HAP-1 (cell line): ENCODE data around the gene WNT11.

Experiments
- DNase-seq, 2 experiments: peaks; one replicate each; pipeline ENCODE4 v3.0.0-alpha.2; 2016 to 2020; ENCODE audit warnings: low spot score in 2 of 2
- H3K27me3 ChIP-seq: fragments of 250-450 bp; sonication (Bioruptor Pico); 2 replicates; pipeline ENCODE4 v1.5.1; 2020; ENCODE audit warnings: low read depth, mild to moderate bottlenecking, moderate library complexity
- H3K36me3 ChIP-seq: fragments of 250-450 bp; sonication (Bioruptor Pico); replicated peaks from 2 replicates; pipeline ENCODE4 v1.5.1; 2020; ENCODE audit warnings: mild to moderate bottlenecking
- H3K4me1 ChIP-seq: fragments of 250-450 bp; sonication (Bioruptor Pico); 2 replicates; pipeline ENCODE4 v1.5.1; 2020; ENCODE audit warnings: mild to moderate bottlenecking
- H3K4me3 ChIP-seq: fragments of 250-450 bp; sonication (Bioruptor Pico); 2 replicates; pipeline ENCODE4 v1.5.1; 2020; ENCODE audit warnings: mild to moderate bottlenecking, moderate library complexity
- H3K9me3 ChIP-seq: fragments of 250-450 bp; sonication (Bioruptor Pico); 2 replicates; pipeline ENCODE4 v1.5.1; 2020; ENCODE audit warnings: mild to moderate bottlenecking, moderate library complexity
- in situ Hi-C: fragments of 300-500 bp; cut with MboI; formaldehyde crosslinking; loops from 3 replicates; pipeline ENCODE4 v1.14.3; 2020; ENCODE audit warnings: low sequenced_read_pairs, inconsistent platforms, mixed read lengths

WNT11 gene

DNA sequence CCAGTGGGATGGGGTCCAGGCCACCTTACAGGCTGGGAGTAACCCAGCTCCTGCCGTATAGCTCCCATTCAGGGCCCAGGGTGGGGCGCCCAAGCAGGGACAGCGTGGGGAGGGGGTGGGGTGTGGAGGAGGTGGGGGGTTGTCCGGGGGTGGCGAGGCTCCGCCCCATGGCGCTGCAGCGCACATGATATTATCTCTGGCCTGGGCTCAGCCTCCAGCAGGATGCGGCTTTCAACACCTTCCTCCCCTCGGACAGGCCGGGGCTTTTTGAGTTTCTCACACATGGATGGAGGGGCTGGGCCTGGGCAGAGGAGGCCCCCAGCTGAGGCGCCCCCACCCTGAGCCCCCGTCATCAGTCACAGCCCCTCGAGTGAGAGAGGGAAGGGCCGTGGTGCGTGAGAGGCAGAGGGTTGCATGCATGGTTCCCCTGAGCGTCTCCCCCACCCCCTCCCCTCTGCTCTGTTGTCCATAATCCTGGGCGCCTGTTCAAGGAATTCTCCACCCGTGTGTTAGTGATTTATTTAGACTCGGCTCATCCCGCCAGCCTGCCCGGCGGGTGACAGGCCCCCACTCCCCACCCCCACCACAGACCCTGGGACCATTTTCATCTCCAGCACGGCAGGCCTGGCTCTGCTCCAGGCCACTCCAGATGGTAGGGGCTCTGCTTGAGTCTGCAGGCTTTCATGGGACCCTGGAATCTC, 44.9 kb downstream of the WNT11 start:
- no peaks in the 10 kb centered on the region for H3K4me1 ChIP-seq
- in situ Hi-C loops = no loop called here

DNA sequence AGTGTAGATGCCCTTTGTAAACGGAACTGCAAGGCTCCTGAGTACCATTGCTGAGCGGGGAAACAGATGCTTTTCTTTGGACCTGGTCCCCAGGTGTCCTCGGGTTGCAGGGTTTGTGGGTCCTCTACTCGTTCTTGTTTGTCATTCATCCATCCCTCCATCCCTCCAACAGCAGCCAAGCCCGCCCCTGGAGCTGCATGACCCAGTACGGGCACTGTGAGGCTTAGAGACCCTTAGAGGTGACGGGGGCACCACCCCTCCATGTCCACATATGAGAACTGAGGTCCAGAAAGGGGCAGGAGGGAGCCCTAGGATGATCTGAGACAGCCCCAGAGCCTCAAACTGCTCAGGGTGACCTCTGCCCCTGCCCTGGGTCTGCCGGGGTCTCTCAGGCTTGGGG, 45.4 kb downstream of the WNT11 start:
- Histone ChIP-seq H3K4me3 (no peak overlapping the region), H3K9me3 (no peaks in the 10 kb centered on the region), H3K4me1 (no peaks in the 10 kb centered on the region), H3K27me3 (no peaks in the 10 kb centered on the region), H3K36me3 (no peaks in the 10 kb centered on the region)
- DNase-seq = no peak
- in situ Hi-C loops = no loop called here

More for the DNA sequence above, 44.9 kb downstream of the WNT11 start:
- H3K4me3 ChIP-seq = no peak overlapping the region
- no peaks in the 10 kb centered on the region for H3K9me3 ChIP-seq
- no peaks in the 10 kb centered on the region for H3K36me3 ChIP-seq
- H3K27me3 ChIP-seq = peaks cover 2% of the 10 kb centered on the region; the same call in 1 of the 2 replicates
- DNase-seq = no peak

DNA sequence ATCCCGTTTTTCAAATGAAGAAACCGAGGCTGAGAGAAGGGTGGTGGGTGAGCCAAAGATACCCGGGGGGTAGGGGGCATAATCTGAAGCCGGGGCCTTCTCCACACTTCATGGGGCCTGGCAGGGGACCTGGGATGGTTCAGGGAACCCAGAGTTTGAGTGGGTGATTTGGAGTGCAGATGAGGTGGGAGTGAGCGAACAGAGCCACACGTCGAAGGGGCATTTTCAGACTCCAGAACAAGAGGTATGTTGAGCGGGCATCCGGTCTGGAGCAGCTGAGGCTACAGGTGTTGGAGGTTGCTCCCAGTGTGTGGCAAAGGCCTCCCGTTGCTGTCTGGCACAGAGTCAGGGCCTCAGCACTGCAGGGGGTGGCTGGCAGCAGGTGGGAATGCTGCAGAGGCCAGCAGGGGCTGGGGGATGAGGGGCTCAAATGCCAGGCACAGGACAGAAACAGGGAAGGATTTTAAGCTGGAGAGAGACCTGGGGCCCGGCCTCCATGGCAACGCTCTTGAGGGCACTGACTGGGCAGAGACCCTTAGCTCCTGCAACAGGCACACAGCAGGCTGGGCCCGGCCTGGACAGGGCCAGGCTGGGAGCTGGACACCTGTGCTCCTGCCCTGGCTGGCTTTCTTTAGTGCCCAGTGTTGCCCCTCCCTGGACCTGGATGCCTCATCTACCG, 46.2 kb downstream of the WNT11 start:
- DNase-seq = no peak
- Histone ChIP-seq H3K9me3 (no peaks in the 10 kb centered on the region), H3K27me3 (no peaks in the 10 kb centered on the region), H3K4me1 (no peaks in the 10 kb centered on the region), H3K36me3 (no peaks in the 10 kb centered on the region), H3K4me3 (no peak overlapping the region)
- in situ Hi-C loops = no loop called here

DNA sequence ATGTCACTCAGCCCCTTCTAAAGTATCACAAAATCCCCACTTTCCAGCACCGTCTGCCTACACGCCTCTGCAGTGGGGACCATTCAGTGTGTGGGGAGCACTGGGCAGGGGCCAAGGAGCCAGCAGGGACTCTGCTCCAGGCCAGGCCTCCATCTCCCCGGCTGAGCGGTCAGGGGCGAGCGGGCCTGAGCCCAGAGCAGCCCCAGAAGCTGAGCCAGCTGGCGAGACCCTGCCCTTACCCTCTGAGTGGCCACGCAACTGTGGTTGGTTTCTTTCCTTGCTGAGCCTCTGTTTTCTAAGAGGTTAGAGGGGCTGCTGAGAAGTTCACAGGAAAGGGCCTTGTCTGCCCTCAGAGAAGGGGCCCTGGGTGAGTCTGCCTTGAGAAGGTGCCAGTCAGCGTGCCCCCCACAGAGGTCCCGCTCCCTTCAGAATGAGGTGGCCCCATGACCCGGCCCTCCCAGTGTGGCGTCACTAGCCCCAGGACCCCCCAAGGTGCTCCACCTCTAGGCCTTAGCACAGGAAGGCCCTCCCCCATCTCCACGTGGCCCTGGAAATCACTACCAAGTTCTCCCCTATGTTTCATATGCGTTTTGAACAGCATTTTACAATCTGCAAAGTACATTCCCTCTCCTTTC, 46.9 kb downstream of the WNT11 start:
- no peaks in the 10 kb centered on the region for H3K9me3 ChIP-seq
- no peak for DNase-seq
- in situ Hi-C loops = no loop called here
- H3K4me1 ChIP-seq = no peaks in the 10 kb centered on the region
- H3K36me3 ChIP-seq = no peaks in the 10 kb centered on the region
- no peak overlapping the region for H3K4me3 ChIP-seq
- no peaks in the 10 kb centered on the region for H3K27me3 ChIP-seq

DNA sequence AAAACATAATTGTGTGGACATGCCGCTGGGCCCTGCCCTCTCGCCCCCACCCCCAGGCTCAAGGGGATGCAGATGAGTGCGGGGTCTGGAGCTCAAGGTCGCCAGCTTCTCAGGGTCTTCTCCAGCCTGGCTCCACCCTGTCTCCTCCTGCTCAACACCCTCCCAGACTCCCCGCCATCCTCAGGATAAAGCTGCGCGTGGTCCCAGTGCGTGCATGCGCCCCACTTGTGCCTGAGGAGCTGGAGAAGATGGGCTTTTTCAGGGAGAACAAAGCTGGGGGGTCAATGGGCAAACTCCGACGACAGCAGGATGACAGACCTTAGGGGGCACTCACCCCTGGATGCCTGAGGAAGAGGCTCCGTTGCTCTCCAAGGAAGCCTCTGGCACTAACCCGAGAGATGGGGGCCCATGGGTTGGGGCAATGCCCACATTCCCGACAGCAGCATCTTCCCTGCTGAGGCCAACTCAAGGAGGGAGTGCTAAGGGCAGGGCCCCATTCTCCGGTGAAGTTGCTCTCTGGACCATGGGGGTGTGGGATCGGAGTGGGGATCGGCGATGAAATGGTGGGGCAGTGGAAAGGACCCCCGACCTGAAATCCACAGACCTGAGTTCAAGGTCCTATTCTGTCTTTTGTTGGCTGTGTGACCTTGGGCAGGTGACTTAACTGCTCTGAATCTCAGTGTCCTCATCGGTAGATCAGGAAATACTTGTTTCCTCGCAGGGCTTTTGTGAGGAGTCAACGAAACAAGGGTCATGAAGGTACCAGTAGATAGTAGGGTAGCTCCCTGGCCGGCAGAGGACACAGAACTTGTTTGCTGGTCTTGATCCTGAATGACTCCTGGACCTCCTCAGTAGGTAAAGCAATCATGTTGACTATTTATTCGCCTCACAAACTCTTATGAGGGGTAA, 47.7 kb downstream of the WNT11 start:
- no peaks in the 10 kb centered on the region for H3K36me3 ChIP-seq
- no peak overlapping the region for H3K4me3 ChIP-seq
- in situ Hi-C loops = no loop called here
- H3K9me3 ChIP-seq = no peaks in the 10 kb centered on the region
- no peaks in the 10 kb centered on the region for H3K4me1 ChIP-seq
- H3K27me3 ChIP-seq = no peaks in the 10 kb centered on the region
- no peak for DNase-seq

DNA sequence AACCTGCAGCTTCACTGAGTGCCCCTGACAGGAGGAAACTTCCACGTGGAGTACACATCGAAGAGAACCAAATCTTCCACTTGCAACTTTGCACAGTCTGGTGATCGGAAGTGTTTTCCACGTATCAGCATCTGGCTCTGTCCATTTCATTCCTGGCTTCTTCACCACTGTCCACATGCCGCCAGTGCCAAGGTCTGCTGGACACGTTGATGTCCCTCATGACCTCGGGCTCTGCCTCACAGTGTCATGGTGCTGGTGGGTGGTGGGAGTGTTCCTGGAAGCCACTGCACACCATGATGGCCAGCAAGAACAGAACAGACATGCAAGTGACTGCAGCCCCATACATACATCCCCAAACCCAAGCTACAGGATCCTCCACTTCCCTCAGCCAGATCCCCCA, 48.4 kb downstream of the WNT11 start:
- no peak for DNase-seq
- Histone ChIP-seq H3K27me3 (no peaks in the 10 kb centered on the region), H3K4me1 (no peaks in the 10 kb centered on the region), H3K9me3 (no peaks in the 10 kb centered on the region), H3K4me3 (no peak overlapping the region), H3K36me3 (no peaks in the 10 kb centered on the region)
- in situ Hi-C loops = no loop called here

DNA sequence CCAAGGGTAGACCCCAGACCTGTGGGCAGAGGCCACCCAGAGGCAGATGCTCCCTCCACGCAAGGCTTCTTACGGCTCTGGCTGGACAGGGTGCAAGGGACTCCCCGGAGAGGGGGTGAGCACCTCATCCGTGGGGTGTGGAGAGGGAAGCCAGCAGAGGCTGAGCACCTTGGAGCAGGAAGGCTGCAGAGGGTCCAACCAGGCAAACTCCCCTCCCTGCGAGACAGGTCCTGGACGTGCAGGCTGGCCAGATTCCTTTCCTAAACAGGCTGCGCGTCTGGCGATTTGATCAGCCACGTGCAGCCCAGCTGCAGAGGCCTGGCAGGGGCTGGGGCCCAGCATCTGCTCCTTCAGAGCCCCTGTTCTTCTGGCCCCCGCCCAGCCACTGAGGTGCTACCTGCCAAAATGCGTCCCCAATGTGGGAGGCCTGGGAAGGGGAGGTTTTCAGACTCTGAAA, 49.3 kb downstream of the WNT11 start:
- Histone ChIP-seq H3K4me1 (peaks cover 5% of the 10 kb centered on the region; the same call in 1 of the 2 replicates), H3K9me3 (no peaks in the 10 kb centered on the region), H3K4me3 (no peak overlapping the region), H3K36me3 (no peaks in the 10 kb centered on the region), H3K27me3 (no peaks in the 10 kb centered on the region)
- DNase-seq = no peak
- in situ Hi-C loops = no loop called here

DNA sequence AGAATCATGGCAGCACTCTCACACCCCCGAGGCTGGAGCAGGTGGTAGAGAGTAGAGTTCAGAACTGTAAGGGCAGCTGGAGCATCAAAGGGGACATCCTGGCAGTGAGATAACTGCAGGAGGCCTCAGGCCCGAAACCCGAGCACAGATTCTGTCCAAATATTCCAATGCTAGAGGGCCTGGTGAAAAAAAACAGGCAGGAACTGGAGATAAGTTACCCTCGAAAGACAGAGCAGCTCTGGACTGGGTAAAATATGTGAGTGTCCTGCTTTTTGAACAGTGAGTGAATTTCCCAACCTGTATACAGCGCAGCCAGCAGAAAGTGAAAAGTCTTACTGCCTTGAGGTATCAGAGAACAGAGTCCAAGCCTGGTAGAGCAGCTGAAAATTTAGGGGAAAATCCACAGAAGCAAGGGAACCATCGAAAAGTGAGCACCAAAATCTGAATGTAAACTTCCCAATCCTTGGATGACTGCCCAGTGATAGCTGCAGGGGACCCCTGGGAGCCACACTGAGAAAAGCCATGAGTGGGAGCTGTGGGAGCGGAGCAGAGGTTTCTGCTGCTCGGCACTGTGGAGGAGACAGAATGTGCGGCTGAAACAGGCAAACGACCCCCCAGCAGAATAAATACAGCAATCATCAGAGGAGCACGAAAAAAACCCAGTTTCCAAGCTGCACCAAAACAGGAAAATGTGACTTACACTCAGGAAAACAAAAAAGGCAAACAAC, 50.6 kb downstream of the WNT11 start:
- in situ Hi-C loops = no loop called here
- peaks cover 8% of the 10 kb centered on the region; the same call in 1 of the 2 replicates for H3K4me1 ChIP-seq
- H3K9me3 ChIP-seq = no peaks in the 10 kb centered on the region

DNA sequence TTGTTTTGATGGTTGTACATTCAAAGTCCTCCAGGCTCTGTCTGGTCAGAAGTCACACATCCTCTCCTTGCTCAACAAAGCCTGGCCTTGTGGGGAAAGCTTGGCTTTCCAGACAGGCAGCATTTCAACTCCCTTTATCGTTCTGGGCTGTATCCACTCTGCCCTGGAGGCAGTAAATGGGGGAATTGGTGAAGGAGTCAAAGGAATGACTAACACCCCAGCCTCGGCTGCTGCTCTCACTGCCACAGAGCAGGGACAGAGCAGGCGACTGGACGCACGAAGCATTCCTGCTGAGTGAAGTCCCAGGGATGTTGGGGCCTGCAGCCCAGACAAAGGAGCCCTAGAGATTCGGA, 52.8 kb downstream of the WNT11 start:
- H3K36me3 ChIP-seq = no peaks in the 10 kb centered on the region
- no peaks in the 10 kb centered on the region for H3K27me3 ChIP-seq
- DNase-seq = no peak
- H3K9me3 ChIP-seq = no peaks in the 10 kb centered on the region
- peaks cover 8% of the 10 kb centered on the region; the same call in 1 of the 2 replicates for H3K4me1 ChIP-seq
- H3K4me3 ChIP-seq = no peak overlapping the region
- in situ Hi-C loops = no loop called here

More for the DNA sequence above, 50.6 kb downstream of the WNT11 start:
- no peaks in the 10 kb centered on the region for H3K36me3 ChIP-seq
- no peak overlapping the region for H3K4me3 ChIP-seq
- DNase-seq = no peak
- no peaks in the 10 kb centered on the region for H3K27me3 ChIP-seq

DNA sequence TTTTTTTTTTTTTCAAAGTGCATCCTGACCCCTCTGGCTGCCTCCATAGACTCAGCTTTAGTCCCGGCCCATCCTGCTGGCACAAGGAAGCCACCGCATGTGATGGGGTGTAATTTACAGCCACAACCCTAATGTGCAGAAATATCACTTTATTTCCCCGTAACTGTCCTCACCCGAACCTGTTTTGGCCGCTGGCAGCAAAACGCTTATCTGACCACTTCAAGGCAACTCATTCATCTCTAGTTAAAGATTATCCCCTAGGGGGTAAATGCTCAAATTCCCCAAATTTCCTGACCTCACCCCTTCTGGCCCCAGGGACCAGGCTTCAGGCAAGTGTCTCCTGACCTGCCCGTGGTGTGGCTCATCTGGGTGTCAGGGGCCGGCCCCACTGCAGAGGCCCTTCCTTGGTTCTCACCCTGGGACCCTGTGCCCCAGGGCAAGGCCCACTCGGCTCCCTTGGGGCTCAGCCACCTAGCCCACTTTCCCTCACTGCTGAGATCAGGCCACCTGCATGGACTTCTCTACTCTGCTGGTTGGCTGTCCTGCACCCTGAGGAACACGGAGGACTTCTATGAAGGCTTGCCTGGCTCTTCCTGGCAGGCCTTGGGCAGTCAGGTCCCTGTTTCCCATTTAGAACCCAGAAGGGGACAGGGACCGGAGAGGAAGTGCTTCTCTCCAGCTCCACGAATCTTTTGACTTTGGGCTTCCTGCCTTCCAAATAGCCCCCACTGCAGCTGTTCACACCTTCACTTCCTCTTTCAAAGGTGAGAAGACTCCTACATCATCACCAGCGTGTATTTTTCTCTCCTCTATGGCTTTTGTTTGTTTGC, 53.3 kb downstream of the WNT11 start:
- DNase-seq = no peak
- in situ Hi-C loops = no loop called here
- H3K36me3 ChIP-seq = no peaks in the 10 kb centered on the region
- H3K4me1 ChIP-seq = peaks cover 8% of the 10 kb centered on the region; the same call in 1 of the 2 replicates
- no peaks in the 10 kb centered on the region for H3K27me3 ChIP-seq
- no peak overlapping the region for H3K4me3 ChIP-seq
- no peaks in the 10 kb centered on the region for H3K9me3 ChIP-seq

DNA sequence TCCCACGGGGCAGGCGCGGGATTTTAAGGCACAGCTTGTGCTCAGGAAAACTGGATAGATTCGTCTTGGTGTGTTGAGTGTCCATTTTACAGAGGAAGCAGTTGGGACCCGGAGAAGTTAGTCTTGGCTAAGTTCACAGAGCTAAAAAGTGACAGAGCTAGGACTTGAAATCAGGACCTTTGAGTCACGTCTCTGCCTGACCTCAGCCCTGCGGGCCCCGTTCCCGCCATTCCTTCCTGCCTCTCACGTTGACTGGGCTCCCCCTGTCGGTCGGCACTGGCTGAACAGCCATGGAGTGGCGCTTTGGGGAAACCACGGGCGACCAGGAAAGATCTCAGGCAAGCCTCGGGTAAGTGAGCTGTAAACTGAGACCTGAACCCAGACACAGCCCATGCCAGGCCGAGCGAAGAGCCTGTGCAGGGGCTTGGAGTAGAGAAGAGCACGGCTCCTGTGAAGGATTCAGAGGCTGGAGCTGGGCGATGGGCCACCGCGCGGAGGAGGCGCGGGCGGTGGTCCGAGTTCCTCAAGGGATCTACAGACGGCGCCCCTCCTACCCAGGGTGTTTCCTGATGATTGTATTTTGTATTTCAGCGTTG, 54.1 kb downstream of the WNT11 start:
- Histone ChIP-seq H3K4me3 (no peak overlapping the region), H3K27me3 (no peaks in the 10 kb centered on the region), H3K9me3 (no peaks in the 10 kb centered on the region), H3K4me1 (peaks cover 8% of the 10 kb centered on the region; the same call in 1 of the 2 replicates), H3K36me3 (no peaks in the 10 kb centered on the region)
- peak; percentile 72 to 93 for DNase-seq
- in situ Hi-C loops = no loop called here

DNA sequence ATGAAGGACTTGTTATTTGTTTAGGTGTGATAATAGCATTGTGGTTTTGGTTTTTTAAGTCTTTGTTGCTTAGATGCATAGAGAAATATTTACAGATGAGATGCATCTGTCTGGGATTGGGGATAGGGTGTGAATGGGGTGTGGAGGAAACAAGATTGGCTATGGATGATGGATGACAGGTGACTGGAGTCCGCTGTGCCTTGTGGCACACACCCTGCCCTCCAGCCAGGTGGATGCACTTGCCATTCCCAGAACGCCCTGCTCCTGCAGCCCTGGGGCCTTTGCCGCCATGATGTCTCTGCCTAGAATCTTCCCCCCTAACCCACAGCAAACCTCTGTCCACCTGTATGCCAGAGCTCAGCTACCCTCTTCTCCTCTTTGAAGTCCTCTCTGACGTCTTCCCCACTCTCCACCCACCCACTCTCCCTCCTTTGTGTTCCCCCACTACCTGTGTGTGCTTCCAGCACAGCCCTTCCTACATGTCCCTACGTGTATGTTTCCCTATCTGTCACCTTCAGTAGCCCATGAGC, 54.7 kb downstream of the WNT11 start:
- no peak overlapping the region for H3K4me3 ChIP-seq
- no peak for DNase-seq
- in situ Hi-C loops = no loop called here

More for the DNA sequence above, 54.7 kb downstream of the WNT11 start:
- no peaks in the 10 kb centered on the region for H3K27me3 ChIP-seq
- peaks cover 8% of the 10 kb centered on the region; the same call in 1 of the 2 replicates for H3K4me1 ChIP-seq
- H3K9me3 ChIP-seq = no peaks in the 10 kb centered on the region; the same call in 1 of the 2 replicates
- no peaks in the 10 kb centered on the region for H3K36me3 ChIP-seq
